SK-N-SH (cell line): ENCODE data around the gene LIN37. TPM values are rescaled to one million over a fixed set of nuclear protein-coding genes. Genes with fewer than 3 reads are reported as not detected.

Experiments used
- CTCF ChIA-PET: fragments of 300-600, 350-600 bp; formaldehyde crosslinking; extraction: SDS; loops from one replicate; lab custom pipeline; 2021; lab: Yijun Ruan, JAX
- POLR2A ChIA-PET: fragments of 350-600 bp; sonication (Branson Sonifier 250); formaldehyde crosslinking; extraction: SDS; loops from one replicate; lab custom pipeline; 2020; ENCODE audit warnings: antibody characterized with exemption, inconsistent platforms; lab: Yijun Ruan, JAX
- DNase-seq: peaks from one replicate; pipeline ENCODE4 v3.0.0; 2012
- H2AFZ ChIP-seq: fragments of 200-600 bp; sonication (generic); 2 replicates; pipeline ENCODE4 v1.8.1; 2016; ENCODE audit warnings: antibody characterized with exemption, mild to moderate bottlenecking, low read depth
- H3F3A ChIP-seq: fragments of 200-600 bp; sonication (generic); replicated peaks from 2 replicates; pipeline ENCODE3; 2016; ENCODE audit warnings: antibody characterized with exemption, mild to moderate bottlenecking; ENCODE audit not compliant: insufficient read depth
- H3K27ac ChIP-seq, 2 experiments: fragments of 200-500 bp in 1 of 2; fragments of 200-600 bp in 1 of 2; sonication (Bioruptor generic) in 1 of 2; sonication (generic), shearing (Covaris generic) in 1 of 2; 2 replicates each; pipeline versions ENCODE4 v1.5.1 to v1.6.1; 2014 to 2016; ENCODE audit warnings: low read depth in 2 of 2, inconsistent platforms in 1 of 2, low read length in 1 of 2, mild to moderate bottlenecking in 1 of 2, mixed read lengths in 1 of 2
- H3K27me3 ChIP-seq: fragments of 200-600 bp; sonication (generic), shearing (Covaris generic); 2 replicates; pipeline ENCODE4 v1.6.1; 2016; ENCODE audit warnings: mixed run types; ENCODE audit not compliant: insufficient read depth
- H3K36me3 ChIP-seq, 2 experiments: fragments of 200-500 bp in 1 of 2; fragments of 200-600 bp in 1 of 2; sonication (Bioruptor generic) in 1 of 2; sonication (generic) in 1 of 2; replicated peaks in 1 of 2; 2 replicates each; pipeline versions ENCODE3 to v1.5.1; 2014 to 2016; ENCODE audit warnings: low read length in 1 of 2, mild to moderate bottlenecking in 1 of 2; ENCODE audit not compliant: insufficient read depth in 2 of 2, control insufficient read depth in 1 of 2
- H3K4me1 ChIP-seq, 2 experiments: fragments of 200-500 bp in 1 of 2; fragments of 200-600 bp in 1 of 2; sonication (Bioruptor generic) in 1 of 2; sonication (generic), shearing (Covaris generic) in 1 of 2; 2 replicates each; pipeline versions ENCODE4 v1.5.1 to v1.6.1; 2014 to 2016; ENCODE audit warnings: low read depth in 1 of 2, low read length in 1 of 2, mixed run types in 1 of 2; ENCODE audit not compliant: insufficient read depth in 2 of 2, control insufficient read depth in 1 of 2
- H3K4me2 ChIP-seq: fragments of 200-600 bp; sonication (generic), shearing (Covaris generic); 2 replicates; pipeline ENCODE4 v1.6.1; 2017; ENCODE audit warnings: mixed run types
- H3K4me3 ChIP-seq, 2 experiments: fragments of 200-500 bp in 1 of 2; fragments of 200-600 bp in 1 of 2; sonication (Bioruptor generic) in 1 of 2; sonication (generic), shearing (Covaris generic) in 1 of 2; 2 replicates each; pipeline versions ENCODE4 v1.5.1 to v1.8.1; 2014 to 2016; ENCODE audit warnings: low read depth in 2 of 2, inconsistent platforms in 1 of 2, low read length in 1 of 2, mild to moderate bottlenecking in 1 of 2, mixed read lengths in 1 of 2, moderate library complexity in 1 of 2
- H3K79me2 ChIP-seq: fragments of 200-600 bp; sonication (generic); 2 replicates; pipeline ENCODE4 v1.8.1; 2017; ENCODE audit warnings: mild to moderate bottlenecking; ENCODE audit not compliant: insufficient read depth
- H3K9ac ChIP-seq: fragments of 200-600 bp; sonication (generic); 2 replicates; pipeline ENCODE4 v1.6.1; 2017; ENCODE audit warnings: mixed run types
- H3K9me2 ChIP-seq: fragments of 200-600 bp; sonication (generic); 2 replicates; pipeline ENCODE4 v1.6.1; 2017; ENCODE audit warnings: mixed run types
- H3K9me3 ChIP-seq: fragments of 200-600 bp; sonication (generic); 2 replicates; pipeline ENCODE4 v1.6.1; 2017; ENCODE audit warnings: mixed run types, mild to moderate bottlenecking, moderate library complexity
- H4K20me1 ChIP-seq: fragments of 200-600 bp; sonication (generic); 2 replicates; pipeline ENCODE4 v1.6.1; 2017; ENCODE audit warnings: mild to moderate bottlenecking, mixed run types; ENCODE audit not compliant: insufficient read depth
- ELF1 ChIP-seq: IDR thresholded peaks from 2 replicates; pipeline ENCODE4 v1.4.0; 2012
- EP300 ChIP-seq, 2 experiments: IDR thresholded peaks; 2 replicates each; pipeline versions ENCODE4 v1.4.0 to v1.6.1; 2012; ENCODE audit warnings: borderline replicate concordance in 1 of 2, low read depth in 1 of 2, low read length in 1 of 2
- EZH2phosphoT487 ChIP-seq: fragments of 200-600 bp; sonication (generic); IDR thresholded peaks from 2 replicates; pipeline ENCODE4 v1.6.1; 2017; ENCODE audit warnings: low read depth, mixed run types, mild to moderate bottlenecking, antibody characterized with exemption, moderate library complexity, borderline replicate concordance
- FOSL2 ChIP-seq: IDR thresholded peaks from 2 replicates; pipeline ENCODE4 v1.4.0; 2012; ENCODE audit warnings: low read depth, mild to moderate bottlenecking, moderate library complexity, borderline replicate concordance
- FOXM1 ChIP-seq: IDR thresholded peaks from 2 replicates; pipeline ENCODE4 v1.4.0; 2012; ENCODE audit warnings: low read depth, mild to moderate bottlenecking
- GABPA ChIP-seq: IDR thresholded peaks from 2 replicates; pipeline ENCODE4 v1.4.0; 2012; ENCODE audit warnings: low read depth, mild to moderate bottlenecking
- MAX ChIP-seq: IDR thresholded peaks from 2 replicates; pipeline ENCODE4 v1.4.0; 2012; ENCODE audit warnings: low read depth
- MEF2A ChIP-seq: IDR thresholded peaks from 2 replicates; pipeline ENCODE4 v1.4.0; 2012; ENCODE audit warnings: low read depth, borderline replicate concordance
- MXI1 ChIP-seq: IDR thresholded peaks from 2 replicates; pipeline ENCODE4 v1.6.1; 2012; ENCODE audit warnings: mild to moderate bottlenecking, low read depth, low read length, improper control_type of control experiment
- NFIC ChIP-seq: IDR thresholded peaks from 2 replicates; pipeline ENCODE4 v1.4.0; 2012; ENCODE audit warnings: borderline replicate concordance
- PBX3 ChIP-seq: IDR thresholded peaks from 2 replicates; pipeline ENCODE4; 2012
- RAD21 ChIP-seq: IDR thresholded peaks from 2 replicates; pipeline ENCODE4 v1.6.1; 2012; ENCODE audit warnings: mild to moderate bottlenecking, low read length
- RCOR1 ChIP-seq: fragments of 150-350 bp; IDR thresholded peaks from 2 replicates; pipeline ENCODE4 v1.6.1; 2017; ENCODE audit warnings: antibody characterized with exemption, low read length
- REST ChIP-seq: IDR thresholded peaks from 2 replicates; pipeline ENCODE4 v1.6.1; 2012; ENCODE audit warnings: mild to moderate bottlenecking, low read depth, low read length, moderate library complexity
- RXRA ChIP-seq: IDR thresholded peaks from 2 replicates; pipeline ENCODE4 v1.4.0; 2012; ENCODE audit warnings: low read depth, mild to moderate bottlenecking, borderline replicate concordance
- TCF12 ChIP-seq: IDR thresholded peaks from 2 replicates; pipeline ENCODE4 v1.4.0; 2012
- USF1 ChIP-seq: IDR thresholded peaks from 2 replicates; pipeline ENCODE4 v1.4.0; 2012; ENCODE audit warnings: low read depth, borderline replicate concordance
- USF2 ChIP-seq: fragments of 150-350 bp; IDR thresholded peaks from 2 replicates; pipeline ENCODE4 v1.6.1; 2017; ENCODE audit warnings: antibody characterized with exemption, low read length, low read depth, borderline replicate concordance
- ZBTB33 ChIP-seq: IDR thresholded peaks from 2 replicates; pipeline ENCODE4 v1.4.0; 2012; ENCODE audit warnings: low read depth, borderline replicate concordance
- WGBS: methylation state at CpG from one replicate; pipeline ENCODE4 v1.1.6; 2017; ENCODE audit warnings: low lambda C conversion rate; 5-methylcytosine and 5-hydroxymethylcytosine counted together
- polyA plus RNA-seq, 3 experiments: library from polyadenylated mRNA; depleted of rRNA; stranded (reverse); fragments of >200 nt; gene quantifications; 2 replicates each; pipeline ENCODE4 v1.2.3, GENCODE V29; 2012

LIN37 gene
- polyA plus RNA-seq, 1 of the 3 experiments (the other 2 are of a cell fraction): 21.1 TPM

GRCh38 chr19:35792888-35793287 is 44.5 kb downstream of the LIN37 start:
- no peak overlapping the region for H3K4me2 ChIP-seq
- CTCF ChIA-PET: no interaction called here
- H4K20me1 ChIP-seq: no peaks in the 10 kb centered on the region
- H2AFZ ChIP-seq: no peak overlapping the region
- TF ChIP-seq EZH2phosphoT487: no peak
- no peak for TF ChIP-seq FOSL2
- TF ChIP-seq ELF1: no peak
- TF ChIP-seq MXI1: no peak
- no peak for TF ChIP-seq EP300 (IDR thresholded peaks at IDR 0.05; ENCODE audit: borderline replicate concordance in 1 of 2, low read depth in 1 of 2, low read length in 1 of 2)
- TF ChIP-seq MEF2A: no peak
- no peak for TF ChIP-seq PBX3
- no peak for TF ChIP-seq TCF12
- no peak for TF ChIP-seq GABPA
- no peak for TF ChIP-seq NFIC
- TF ChIP-seq RXRA: no peak
- no peak for TF ChIP-seq REST
- no peak for TF ChIP-seq ZBTB33
- TF ChIP-seq RCOR1: no peak
- TF ChIP-seq USF1: no peak
- TF ChIP-seq FOXM1: no peak
- TF ChIP-seq RAD21: no peak
- TF ChIP-seq MAX: no peak
- no peak for TF ChIP-seq USF2
- no peaks in the 10 kb centered on the region for H3K36me3 ChIP-seq
- H3K4me3 ChIP-seq: no peak overlapping the region
- no peaks in the 10 kb centered on the region for H3K4me1 ChIP-seq
- H3F3A ChIP-seq: no peaks in the 10 kb centered on the region
- POLR2A ChIA-PET: no interaction called here
- H3K27ac ChIP-seq: no peak overlapping the region
- WGBS: 22% methylated on average over 2 of the region's 8 CpGs
- no peaks in the 10 kb centered on the region for H3K27me3 ChIP-seq
- DNase-seq: no peak
- no peak overlapping the region for H3K9ac ChIP-seq
- H3K9me3 ChIP-seq: no peaks in the 10 kb centered on the region
- H3K9me2 ChIP-seq: no peaks in the 10 kb centered on the region
- no peaks in the 10 kb centered on the region for H3K79me2 ChIP-seq
